SH-SY5Y (cell line): ENCODE data around the gene CAMK2A.

Source experiments
- GATA2 ChIP-seq: IDR thresholded peaks from 2 replicates; pipeline ENCODE4 v1.6.1; 2011; ENCODE audit warnings: mild to moderate bottlenecking, low read depth, low read length
- GATA3 ChIP-seq: IDR thresholded peaks from 2 replicates; pipeline ENCODE4 v1.6.1; 2011; ENCODE audit warnings: low read depth, mild to moderate bottlenecking, low read length, moderate library complexity

- TF ChIP-seq GATA3 = no peak
- no peak for TF ChIP-seq GATA2
Measured at GRCh38 chr5:150245808-150246207, 43.8 kb downstream of the CAMK2A start.
